Naive B cell (primary cell): ENCODE measurements around the gene PRR30. TPM values are rescaled to one million over a fixed set of nuclear protein-coding genes. Genes with fewer than 3 reads are reported as not detected.

Experiments used
- ATAC-seq, 2 donors: fragments of 150-1000 bp; cut with Tn5 transposase; 2 replicates each; pipeline ENCODE4 v1.10.0; 2021; ENCODE audit warnings: low read depth in 2 of 2, mild to moderate bottlenecking in 2 of 2, moderate library complexity in 2 of 2
- DNase-seq: peaks from one replicate; pipeline ENCODE4 v3.0.0; 2022
- H3K27ac Mint-ChIP-seq, 6 donors: one replicate each; pipeline ENCODE4 v1.8.0; 2020 to 2022; ENCODE audit warnings: mild to moderate bottlenecking in 6 of 6, mixed read lengths in 6 of 6, moderate library complexity in 5 of 6, inconsistent platforms in 2 of 6
- H3K27me3 Mint-ChIP-seq, 3 donors: one replicate each; pipeline ENCODE4 v1.8.0; 2021 to 2022; ENCODE audit warnings: mixed read lengths in 3 of 3, mild to moderate bottlenecking in 1 of 3
- H3K36me3 Mint-ChIP-seq, 2 donors: one replicate each; pipeline ENCODE4 v1.8.0; 2020 to 2022; ENCODE audit warnings: mixed read lengths in 2 of 2, inconsistent platforms in 1 of 2, mild to moderate bottlenecking in 1 of 2
- H3K4me1 Mint-ChIP-seq, 3 donors: one replicate each; pipeline ENCODE4 v1.8.0; 2020 to 2022; ENCODE audit warnings: mixed read lengths in 3 of 3, inconsistent platforms in 1 of 3, mild to moderate bottlenecking in 1 of 3, moderate library complexity in 1 of 3
- H3K4me3 Mint-ChIP-seq, 8 donors: one replicate each; pipeline ENCODE4 v1.8.0; 2020 to 2022; ENCODE audit warnings: mild to moderate bottlenecking in 8 of 8, mixed read lengths in 8 of 8, moderate library complexity in 8 of 8, inconsistent platforms in 2 of 8
- H3K9me3 Mint-ChIP-seq, 7 donors: one replicate each; pipeline ENCODE4 v1.8.0; 2020 to 2022; ENCODE audit warnings: mixed read lengths in 7 of 7, mild to moderate bottlenecking in 5 of 7, inconsistent platforms in 2 of 7, moderate library complexity in 1 of 7
- polyA plus RNA-seq, 6 donors: library from polyadenylated mRNA; unstranded; fragments of 300-500 nt; fragmentation: Illumina TruSeq; gene quantifications; one replicate each; pipeline ENCODE4 v1.2.3, GENCODE V29; 2021; ENCODE audit warnings: low read depth in 6 of 6

PRR30 gene
- polyA plus RNA-seq, 6 donors from 2014 or later = not detected

GRCh38 chr2:27149570-27150405, 10.6 kb upstream of the PRR30 start:
- DNase-seq = no peak
- H3K4me3 Mint-ChIP-seq = no peak overlapping the region
- H3K27ac Mint-ChIP-seq = no peak overlapping the region
- H3K36me3 Mint-ChIP-seq = no peaks in the 10 kb centered on the region
- no peaks in the 10 kb centered on the region for H3K4me1 Mint-ChIP-seq
- no peaks in the 10 kb centered on the region for H3K9me3 Mint-ChIP-seq
- ATAC-seq = no peak
- H3K27me3 Mint-ChIP-seq = peaks cover 8 to 52% (median 30%) of the 10 kb centered on the region in 3 donors

GRCh38 chr2:27148801-27149439, 9.7 kb upstream of the PRR30 start, which contains the start of gene TCF23:
Gene TCF23, plus strand, starts transcription at chr2:27149004. Its CDS starts 130 bp downstream, at chr2:27149134.
- ATAC-seq (no peak), DNase-seq (no peak)
- Mint-ChIP-seq H3K4me3 (no peak within 1 kb of the TSS), H3K36me3 (no peaks in the 10 kb centered on the region), H3K27me3 (peaks cover 8 to 52% (median 22%) of the 10 kb centered on the region in 3 donors), H3K4me1 (no peaks in the 10 kb centered on the region), H3K27ac (peak within 1 kb of the TSS in 3 of 6 donors; percentile 57 to 70 (median 64)), H3K9me3 (no peaks in the 10 kb centered on the region)

- DNase-seq (no peak), ATAC-seq (no peak)
- Mint-ChIP-seq H3K36me3 (no peaks in the 10 kb centered on the region), H3K9me3 (no peaks in the 10 kb centered on the region), H3K27ac (peak overlapping the region in 2 of 6 donors; percentile 64 to 70), H3K4me1 (no peaks in the 10 kb centered on the region), H3K27me3 (peaks cover 16 to 56% (median 27%) of the 10 kb centered on the region in 3 donors), H3K4me3 (no peak overlapping the region)
These were observed 8.7 kb upstream of the PRR30 start for GRCh38 chr2:27147935-27148334.

GRCh38 chr2:27145682-27146081, 6.5 kb upstream of the PRR30 start:
- H3K27me3 Mint-ChIP-seq = peaks cover 21 to 48% (median 36%) of the 10 kb centered on the region in 3 donors
- no peak for DNase-seq
- peak overlapping the region in 1 of 6 donors; percentile 38 for H3K27ac Mint-ChIP-seq
- H3K4me1 Mint-ChIP-seq = no peaks in the 10 kb centered on the region
- H3K4me3 Mint-ChIP-seq = no peak overlapping the region
- H3K9me3 Mint-ChIP-seq = no peaks in the 10 kb centered on the region
- ATAC-seq = no peak
- H3K36me3 Mint-ChIP-seq = no peaks in the 10 kb centered on the region

- DNase-seq (no peak), ATAC-seq (no peak)
- Mint-ChIP-seq H3K27ac (peak overlapping the region in 1 of 6 donors; percentile 4), H3K4me1 (no peaks in the 10 kb centered on the region), H3K36me3 (no peaks in the 10 kb centered on the region), H3K9me3 (no peaks in the 10 kb centered on the region), H3K27me3 (peaks cover 19 to 30% (median 29%) of the 10 kb centered on the region in 3 donors), H3K4me3 (no peak overlapping the region)
These were observed 4.1 kb upstream of the PRR30 start for GRCh38 chr2:27143285-27143684.

- Mint-ChIP-seq H3K4me1 (peaks cover 11 to 22% (median 21%) of the 10 kb centered on the region in 3 donors), H3K27me3 (peaks cover under 1 to 10% (median 7%) of the 10 kb centered on the region in 3 donors), H3K36me3 (no peaks in the 10 kb centered on the region), H3K9me3 (no peaks in the 10 kb centered on the region), H3K4me3 (peak overlapping the region in 3 of 8 donors; percentile 49 to 82 (median 78)), H3K27ac (peak overlapping the region in 1 of 6 donors; percentile 20)
- ATAC-seq (no peak), DNase-seq (no peak)
These were observed 1.1 kb downstream of the PRR30 start for GRCh38 chr2:27138111-27138510.

GRCh38 chr2:27137322-27137935, 1.8 kb downstream of the PRR30 start:
- peak overlapping the region in 1 of 8 donors; percentile 78 for H3K4me3 Mint-ChIP-seq
- H3K9me3 Mint-ChIP-seq = no peaks in the 10 kb centered on the region
- ATAC-seq (no peak), DNase-seq (no peak)
- peaks cover 0 to 4% (median 0%) of the 10 kb centered on the region in 3 donors for H3K27me3 Mint-ChIP-seq
- H3K4me1 Mint-ChIP-seq = peaks cover 17 to 28% (median 25%) of the 10 kb centered on the region in 3 donors
- H3K36me3 Mint-ChIP-seq = no peaks in the 10 kb centered on the region
- no peak overlapping the region for H3K27ac Mint-ChIP-seq

GRCh38 chr2:27136751-27137150, 2.5 kb downstream of the PRR30 start:
- no peaks in the 10 kb centered on the region for H3K9me3 Mint-ChIP-seq
- no peaks in the 10 kb centered on the region for H3K27me3 Mint-ChIP-seq
- H3K4me1 Mint-ChIP-seq = peaks cover 17 to 31% (median 25%) of the 10 kb centered on the region in 3 donors
- no peaks in the 10 kb centered on the region for H3K36me3 Mint-ChIP-seq
- no peak overlapping the region for H3K27ac Mint-ChIP-seq
- ATAC-seq (no peak), DNase-seq (no peak)
- peak overlapping the region in 1 of 8 donors; percentile 69 for H3K4me3 Mint-ChIP-seq

GRCh38 chr2:27135478-27135955, 3.7 kb downstream of the PRR30 start:
- peaks cover 0 to 8% of the 10 kb centered on the region in 2 donors for H3K36me3 Mint-ChIP-seq
- H3K4me3 Mint-ChIP-seq = peak overlapping the region; percentile 92 to 99 (median 94)
- DNase-seq (no peak), ATAC-seq (no peak)
- no peaks in the 10 kb centered on the region for H3K27me3 Mint-ChIP-seq
- H3K27ac Mint-ChIP-seq = peak overlapping the region in 4 of 6 donors; percentile 52 to 99 (median 76)
- H3K4me1 Mint-ChIP-seq = peaks cover 17 to 31% (median 25%) of the 10 kb centered on the region in 3 donors
- H3K9me3 Mint-ChIP-seq = no peaks in the 10 kb centered on the region

- Mint-ChIP-seq H3K36me3 (peaks cover 0 to 14% of the 10 kb centered on the region in 2 donors), H3K27me3 (no peaks in the 10 kb centered on the region), H3K4me1 (peaks cover 17 to 31% (median 25%) of the 10 kb centered on the region in 3 donors), H3K27ac (peak overlapping the region; percentile 52 to 99 (median 93)), H3K9me3 (no peaks in the 10 kb centered on the region), H3K4me3 (peak overlapping the region; percentile 92 to 99 (median 94))
- ATAC-seq = no peak
- DNase-seq = no peak
These were observed 4.3 kb downstream of the PRR30 start for GRCh38 chr2:27134781-27135477.

- H3K4me1 Mint-ChIP-seq = peaks cover 20 to 33% (median 27%) of the 10 kb centered on the region in 3 donors
- peak; percentile 96 for ATAC-seq
- no peaks in the 10 kb centered on the region for H3K9me3 Mint-ChIP-seq
- H3K4me3 Mint-ChIP-seq = peak within 1 kb of the TSS; percentile 92 to 99 (median 94)
- H3K36me3 Mint-ChIP-seq = peaks cover 0 to 14% of the 10 kb centered on the region in 2 donors
- H3K27ac Mint-ChIP-seq = peak within 1 kb of the TSS; percentile 93 to 99 (median 94)
- H3K27me3 Mint-ChIP-seq = no peaks in the 10 kb centered on the region
- DNase-seq = peak; percentile 99
These were observed 5.1 kb downstream of the PRR30 start, which contains the start of gene PREB for GRCh38 chr2:27133905-27134780. Gene PREB, minus strand, starts transcription at chr2:27134636. Its CDS starts 215 bp downstream, at chr2:27134421.
